ENCODE data around the gene STEAP4.

DNA sequence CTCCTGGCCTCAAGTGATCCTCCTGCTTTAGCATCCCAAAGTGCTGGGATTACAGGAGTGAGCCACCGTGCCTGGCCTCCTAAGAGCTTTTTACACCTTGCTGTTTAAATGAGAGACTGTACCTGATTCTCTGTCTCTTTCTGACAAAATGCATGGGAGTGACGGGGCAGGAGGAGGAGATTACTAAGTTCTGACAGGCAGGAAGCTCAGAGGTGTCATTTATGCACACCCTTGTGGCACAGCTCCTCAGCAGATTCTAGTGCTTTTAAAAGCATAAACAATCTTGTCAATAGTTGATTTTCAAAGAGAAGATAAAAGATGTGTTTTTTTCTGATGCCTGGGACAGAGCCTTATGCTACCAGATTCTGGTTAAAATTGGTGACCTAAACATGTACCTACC, 39.7 kb upstream of the STEAP4 start:
- TF ChIP-seq, protein P1, sequence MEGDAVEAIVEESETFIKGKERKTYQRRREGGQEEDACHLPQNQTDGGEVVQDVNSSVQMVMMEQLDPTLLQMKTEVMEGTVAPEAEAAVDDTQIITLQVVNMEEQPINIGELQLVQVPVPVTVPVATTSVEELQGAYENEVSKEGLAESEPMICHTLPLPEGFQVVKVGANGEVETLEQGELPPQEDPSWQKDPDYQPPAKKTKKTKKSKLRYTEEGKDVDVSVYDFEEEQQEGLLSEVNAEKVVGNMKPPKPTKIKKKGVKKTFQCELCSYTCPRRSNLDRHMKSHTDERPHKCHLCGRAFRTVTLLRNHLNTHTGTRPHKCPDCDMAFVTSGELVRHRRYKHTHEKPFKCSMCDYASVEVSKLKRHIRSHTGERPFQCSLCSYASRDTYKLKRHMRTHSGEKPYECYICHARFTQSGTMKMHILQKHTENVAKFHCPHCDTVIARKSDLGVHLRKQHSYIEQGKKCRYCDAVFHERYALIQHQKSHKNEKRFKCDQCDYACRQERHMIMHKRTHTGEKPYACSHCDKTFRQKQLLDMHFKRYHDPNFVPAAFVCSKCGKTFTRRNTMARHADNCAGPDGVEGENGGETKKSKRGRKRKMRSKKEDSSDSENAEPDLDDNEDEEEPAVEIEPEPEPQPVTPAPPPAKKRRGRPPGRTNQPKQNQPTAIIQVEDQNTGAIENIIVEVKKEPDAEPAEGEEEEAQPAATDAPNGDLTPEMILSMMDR (IDR thresholded peaks at IDR 0.05) = no peak
- TF ChIP-seq POLR2A (IDR thresholded peaks at IDR 0.05) (no peak), POLR2AphosphoS5 (IDR thresholded peaks at IDR 0.05) (no peak)

Measured in prostate gland (tissue), 2 donors.